K562 (cell line): ENCODE results near the gene MYL11. TPM values are rescaled to one million over a fixed set of nuclear protein-coding genes. Genes with fewer than 3 reads are reported as not detected.
A peak's percentile ranks its signal among the peaks of the same experiment; 100 is the strongest.

ENCODE experiments used
- ARID3B ChIP-seq: fragments of 250-450 bp; sonication (Bioruptor Pico); IDR thresholded peaks from 2 replicates; pipeline ENCODE4 v1.4.0; 2020; ENCODE audit warnings: borderline replicate concordance
- CBFA2T3 ChIP-seq: fragments of 450-650 bp; IDR thresholded peaks from 2 replicates; pipeline ENCODE4 v1.6.1; 2017
- CC2D1A ChIP-seq: fragments of 450-650 bp; IDR thresholded peaks from 2 replicates; pipeline ENCODE4 v1.6.1; 2017; ENCODE audit warnings: mild to moderate bottlenecking
- DMBX1 ChIP-seq: fragments of 250-450 bp; sonication (Bioruptor Pico); IDR thresholded peaks from 2 replicates; pipeline ENCODE4 v1.8.0; 2022; ENCODE audit warnings: inconsistent platforms, mild to moderate bottlenecking, moderate library complexity, borderline replicate concordance
- HMG20B ChIP-seq: fragments of 250-450 bp; sonication (Bioruptor Pico); IDR thresholded peaks from 2 replicates; pipeline ENCODE4 v1.5.0; 2021; ENCODE audit warnings: mild to moderate bottlenecking
- HOMEZ ChIP-seq: fragments of 250-450 bp; sonication (Bioruptor Pico); IDR thresholded peaks from 2 replicates; pipeline ENCODE4 v1.4.0; 2020; ENCODE audit warnings: mild to moderate bottlenecking, moderate library complexity
- ILF3 ChIP-seq: fragments of 450-650 bp; IDR thresholded peaks from 2 replicates; pipeline ENCODE4 v1.6.1; 2018; ENCODE audit warnings: antibody characterized with exemption, mild to moderate bottlenecking, moderate library complexity, borderline replicate concordance
- MCM5 ChIP-seq: fragments of 450-650 bp; IDR thresholded peaks from 2 replicates; pipeline ENCODE4 v1.6.1; 2016; ENCODE audit warnings: low read depth
- OTX1 ChIP-seq: fragments of 450-650 bp; formaldehyde crosslinking; IDR thresholded peaks from 2 replicates; pipeline ENCODE4 v1.4.0; 2022; ENCODE audit warnings: mild to moderate bottlenecking
- PYGO2 ChIP-seq: fragments of 450-650 bp; IDR thresholded peaks from 2 replicates; pipeline ENCODE4 v1.6.1; 2016; ENCODE audit warnings: mild to moderate bottlenecking, missing genetic modification characterization, moderate library complexity, missing compliant biosample characterization
- RBM15 ChIP-seq: fragments of 200-400 bp; formaldehyde crosslinking; IDR thresholded peaks from 2 replicates; pipeline ENCODE4 v1.6.1; 2018; ENCODE audit warnings: mild to moderate bottlenecking, low read length, moderate library complexity; ENCODE audit not compliant: insufficient read depth
- RHOXF2B ChIP-seq: fragments of 250-450 bp; sonication (Bioruptor Pico); conservative IDR thresholded peaks from 2 replicates; pipeline ENCODE4 v1.5.1; 2021
- SIN3B ChIP-seq: fragments of 450-650 bp; IDR thresholded peaks from 2 replicates; pipeline ENCODE4 v1.6.1; 2017; ENCODE audit warnings: low read depth, mild to moderate bottlenecking, moderate library complexity
- SRSF7 ChIP-seq: fragments of 200-400 bp; formaldehyde crosslinking; optimal IDR thresholded peaks from 2 replicates; pipeline ENCODE3; 2017; ENCODE audit warnings: mild to moderate bottlenecking, low read depth, low read length
- THRB ChIP-seq: fragments of 450-650 bp; formaldehyde crosslinking; conservative IDR thresholded peaks from 2 replicates; pipeline ENCODE4 v1.4.0; 2022; ENCODE audit warnings: mild to moderate bottlenecking, missing genetic modification characterization
- ZBTB26 ChIP-seq: fragments of 450-650 bp; formaldehyde crosslinking; IDR thresholded peaks from 2 replicates; pipeline ENCODE4 v1.4.0; 2022; ENCODE audit warnings: missing genetic modification characterization
- ZFPM2 ChIP-seq: fragments of 250-450 bp; sonication (Bioruptor Pico); IDR thresholded peaks from 2 replicates; pipeline ENCODE4 v1.5.1; 2022; ENCODE audit warnings: mild to moderate bottlenecking
- ZMIZ1 ChIP-seq, 2 experiments: fragments of 150-350 bp in 1 of 2; IDR thresholded peaks; 2 replicates each; pipeline ENCODE4 v1.6.1; 2012 to 2016; ENCODE audit warnings: low read depth in 2 of 2, low read length in 2 of 2, mild to moderate bottlenecking in 1 of 2, moderate library complexity in 1 of 2
- ZNF165 ChIP-seq: fragments of 250-450 bp; sonication (Bioruptor Pico); IDR thresholded peaks from 2 replicates; pipeline ENCODE4 v1.4.0; 2020; ENCODE audit warnings: borderline replicate concordance
- polyA plus RNA-seq, 8 experiments: library from polyadenylated mRNA; depleted of rRNA in 4 of 8; stranded (reverse) in 5 of 8; unstranded in 3 of 8; fragments of >200 nt; fragmentation: Nextera tagmentation in 2 of 8; fragmentation: Illumina TruSeq in 1 of 8; extraction: Ambion mirVana in 2 of 8; extraction: Trizol in 1 of 8; gene quantifications; 2 replicates each; pipeline versions ENCODE4 v1.2.1 to v1.2.3, GENCODE V29; 2011 to 2014; ENCODE audit warnings: inconsistent platforms in 1 of 8, missing spikeins in 1 of 8
- total RNA-seq, 7 experiments: library from RNA; depleted of rRNA in 6 of 7; stranded (reverse); fragments of >200 nt in 6 of 7; fragmentation: Illumina TruSeq in 2 of 7; extraction: Trizol in 2 of 7; gene quantifications; 2 replicates each; pipeline versions ENCODE4 v1.2.1 to v1.2.3, GENCODE V29; 2011 to 2021; ENCODE audit warnings: low replicate concordance in 1 of 7

Gene MYL11
- total and polyA plus RNA-seq, 9 of the 15 experiments (the other 6 are each of a cell fraction or from before 2014, with no cell fraction given) = 0.31 to 1.5 (median 0.73) TPM; not detected in 4

- peak; percentile 44 for TF ChIP-seq THRB
- TF ChIP-seq ZMIZ1 (IDR thresholded peaks at IDR 0.05; ENCODE audit: low read depth in 2 of 2, low read length in 2 of 2) = no peak
- TF ChIP-seq SIN3B = peak; percentile 71; the same call in 1 of the 2 replicates
- TF ChIP-seq SRSF7 = no peak
- no peak; the same call in 1 of the 2 replicates for TF ChIP-seq CC2D1A
- no peak for TF ChIP-seq ZNF165 (CRISPR knock-in tag)
- TF ChIP-seq PYGO2 = no peak
- TF ChIP-seq DMBX1 (CRISPR knock-in tag) = no peak
- TF ChIP-seq RHOXF2B (CRISPR knock-in tag) = no peak
- no peak for TF ChIP-seq CBFA2T3
- TF ChIP-seq ARID3B (CRISPR knock-in tag) = no peak
- TF ChIP-seq HOMEZ = no peak
- TF ChIP-seq HMG20B (CRISPR knock-in tag) = no peak
- TF ChIP-seq RBM15 = no peak
- TF ChIP-seq ILF3 = 0 out of 2 replicates have a peak, but pooled peaks have one; percentile 10
- TF ChIP-seq OTX1 = no peak
- TF ChIP-seq ZBTB26 (CRISPR knock-in tag) = no peak
- no peak for TF ChIP-seq ZFPM2 (CRISPR knock-in tag)
- no peak for TF ChIP-seq MCM5
These were observed 19.3 kb upstream of the MYL11 start, which contains the start of gene CD2BP2 (continued) for GRCh38 chr16:30355144-30355953.
